GM23338 (cell line): ENCODE measurements around the gene DCAF8L1. TPM values are rescaled to one million over a fixed set of nuclear protein-coding genes. Genes with fewer than 3 reads are reported as not detected.
"Not testable (repeated sequence)": the region's sequence is repeated elsewhere in the genome, so short reads cannot be mapped to it uniquely, and the experiment has no call there.

Source experiments
- ATAC-seq: fragments of 200-7000 bp; cut with Tn5 transposase; 3 replicates; pipeline ENCODE4 v1.9.1; 2020
- DNase-seq: peaks from one replicate; pipeline ENCODE4 v3.0.0-alpha.2; 2015; ENCODE audit warnings: low spot score
- H2AFZ ChIP-seq: fragments of 200-600 bp; sonication (generic); 2 replicates; pipeline ENCODE4 v1.8.0; 2016; ENCODE audit warnings: antibody characterized with exemption, mild to moderate bottlenecking, moderate library complexity
- H3F3A ChIP-seq: fragments of 200-600 bp; sonication (generic); replicated peaks from 2 replicates; pipeline ENCODE4 v1.8.0; 2017; ENCODE audit warnings: antibody characterized with exemption, mixed run types, low read depth
- H3K27ac ChIP-seq: fragments of 200-600 bp; sonication (generic); 2 replicates; pipeline ENCODE4 v1.6.1; 2016; ENCODE audit warnings: low read depth
- H3K27me3 ChIP-seq: fragments of 200-600 bp; sonication (generic); 2 replicates; pipeline ENCODE4 v1.8.0; 2016; ENCODE audit warnings: mild to moderate bottlenecking, mixed run types, moderate library complexity; ENCODE audit not compliant: insufficient read depth
- H3K36me3 ChIP-seq: fragments of 200-600 bp; sonication (generic); 2 replicates; pipeline ENCODE4 v1.8.0; 2016; ENCODE audit warnings: mild to moderate bottlenecking; ENCODE audit not compliant: insufficient read depth
- H3K4me1 ChIP-seq: fragments of 200-600 bp; sonication (generic); 2 replicates; pipeline ENCODE4 v1.8.0; 2016; ENCODE audit warnings: mild to moderate bottlenecking, moderate library complexity; ENCODE audit not compliant: insufficient read depth
- H3K4me2 ChIP-seq: fragments of 200-600 bp; sonication (generic); 2 replicates; pipeline ENCODE4 v1.7.1; 2017; ENCODE audit warnings: mixed run types
- H3K4me3 ChIP-seq: fragments of 200-600 bp; sonication (generic); 2 replicates; pipeline ENCODE4 v1.6.1; 2016; ENCODE audit warnings: mixed run types
- H3K79me2 ChIP-seq: fragments of 200-600 bp; sonication (generic); replicated peaks from 2 replicates; pipeline ENCODE4 v1.8.0; 2017; ENCODE audit warnings: mild to moderate bottlenecking; ENCODE audit not compliant: insufficient read depth
- H3K9me2 ChIP-seq: fragments of 200-600 bp; sonication (generic); 2 replicates; pipeline ENCODE4 v1.8.0; 2017; ENCODE audit not compliant: insufficient read depth
- H4K20me1 ChIP-seq: fragments of 200-600 bp; sonication (generic); replicated peaks from 2 replicates; pipeline ENCODE4 v1.8.0; 2017; ENCODE audit warnings: mild to moderate bottlenecking; ENCODE audit not compliant: insufficient read depth
- H3K27ac Mint-ChIP-seq: 2 replicates; pipeline ENCODE4 v1.8.0; 2020; ENCODE audit warnings: inconsistent platforms, mild to moderate bottlenecking, moderate library complexity, mixed read lengths
- H3K27me3 Mint-ChIP-seq: 3 replicates; pipeline ENCODE4 v1.8.0; 2022; ENCODE audit warnings: low read depth, mild to moderate bottlenecking, moderate library complexity, mixed read lengths, inconsistent platforms; ENCODE audit not compliant: insufficient read depth, poor library complexity
- H3K36me3 Mint-ChIP-seq: 3 replicates; pipeline ENCODE4 v1.8.0; 2021; ENCODE audit warnings: low read depth, mild to moderate bottlenecking, inconsistent platforms, moderate library complexity, mixed read lengths
- H3K4me1 Mint-ChIP-seq: 3 replicates; pipeline ENCODE4 v1.8.0; 2020; ENCODE audit warnings: mild to moderate bottlenecking, inconsistent platforms, mixed read lengths
- H3K4me3 Mint-ChIP-seq: 3 replicates; pipeline ENCODE4 v1.8.0; 2021; ENCODE audit warnings: moderate library complexity, mild to moderate bottlenecking, inconsistent platforms, mixed read lengths
- H3K9me3 Mint-ChIP-seq: 3 replicates; pipeline ENCODE4 v1.8.0; 2020; ENCODE audit warnings: moderate library complexity, mild to moderate bottlenecking, inconsistent platforms, mixed read lengths
- ETS1 ChIP-seq: IDR thresholded peaks from 2 replicates; pipeline ENCODE4 v1.6.1; 2016; ENCODE audit warnings: antibody characterized with exemption
- EZH2 ChIP-seq: fragments of 200-600 bp; sonication (generic); IDR thresholded peaks from one replicate; pipeline ENCODE4 v1.8.0; 2017; ENCODE audit warnings: antibody characterized with exemption, mild to moderate bottlenecking, low read depth; ENCODE audit not compliant: unreplicated experiment
- EZH2phosphoT487 ChIP-seq: fragments of 200-600 bp; sonication (generic); IDR thresholded peaks from one replicate; pipeline ENCODE4 v1.8.1; 2018; ENCODE audit warnings: antibody characterized with exemption; ENCODE audit not compliant: unreplicated experiment
- NANOG ChIP-seq: IDR thresholded peaks from 2 replicates; pipeline ENCODE4 v1.6.1; 2016; ENCODE audit warnings: antibody characterized with exemption, borderline replicate concordance
- POLR2AphosphoS5 ChIP-seq: IDR thresholded peaks from 2 replicates; pipeline ENCODE4 v1.6.1; 2016; ENCODE audit warnings: antibody characterized with exemption, low read depth
- REST ChIP-seq: IDR thresholded peaks from one replicate; pipeline ENCODE4 v1.6.1; 2018; ENCODE audit warnings: antibody characterized with exemption; ENCODE audit not compliant: unreplicated experiment
- STAT1 ChIP-seq: IDR thresholded peaks from one replicate; pipeline ENCODE4 v1.6.1; 2016; ENCODE audit warnings: antibody characterized with exemption; ENCODE audit not compliant: unreplicated experiment
- ZNF331 ChIP-seq: fragments of 250-450 bp; sonication (Bioruptor Pico); IDR thresholded peaks from 2 replicates; pipeline ENCODE4 v1.5.0; 2020; ENCODE audit warnings: low read depth, mild to moderate bottlenecking, moderate library complexity
- polyA plus RNA-seq: library from polyadenylated mRNA; unstranded; fragments of >200 nt; fragmentation: Nextera tagmentation; extraction: Ambion mirVana; gene quantifications from 2 replicates; pipeline ENCODE4 v1.2.1, GENCODE V29; 2016
- total RNA-seq: library from RNA; depleted of rRNA; stranded (reverse); fragments of >200 nt; shearing (Covaris generic); gene quantifications from 2 replicates; pipeline ENCODE4 v1.2.3, GENCODE V29; 2014
- TF ChIP-seq, protein P1 (sequence below), 2 experiments: fragments of 200-600 bp in 1 of 2; sonication (generic) in 1 of 2; conservative IDR thresholded peaks; 2 replicates each; pipeline versions ENCODE4 v1.5.1 to v1.6.1; 2016 to 2017; ENCODE audit warnings: antibody characterized with exemption in 2 of 2, low read depth in 2 of 2, mild to moderate bottlenecking in 2 of 2, moderate library complexity in 1 of 2
- TF ChIP-seq, protein P2 (sequence below): fragments of 250-450 bp; sonication (Bioruptor Pico); IDR thresholded peaks from 2 replicates; pipeline ENCODE4 v1.5.0; 2020; ENCODE audit warnings: mild to moderate bottlenecking, moderate library complexity

DCAF8L1 gene
- total and polyA plus RNA-seq, 2 experiments from 2014 or later, result not detected

DNA sequence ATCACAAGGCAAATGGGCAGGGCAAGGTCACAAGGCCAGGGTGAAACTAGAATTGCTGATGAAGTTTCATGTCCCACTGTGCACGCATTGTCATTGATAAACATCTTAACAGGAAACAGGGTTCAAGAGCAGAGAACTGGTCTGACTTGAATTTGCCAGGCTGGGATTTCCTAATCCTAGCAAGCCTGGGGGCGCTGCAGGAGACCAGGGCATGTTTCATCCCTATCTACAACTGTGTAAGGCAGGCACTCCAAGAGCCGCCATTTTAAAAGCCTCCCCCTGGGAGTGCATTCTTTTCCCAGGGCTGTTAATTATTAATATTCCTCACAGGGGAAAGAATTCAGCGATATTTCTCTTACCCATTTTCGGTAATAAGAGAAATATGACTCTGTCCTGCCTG, 15.9 kb downstream of the DCAF8L1 start:
- not testable (repeated sequence) for DNase-seq, H3K27me3 Mint-ChIP-seq, H2AFZ ChIP-seq, H3K4me1 ChIP-seq, H3K36me3 ChIP-seq, H3K4me1 Mint-ChIP-seq, H4K20me1 ChIP-seq, H3K27ac Mint-ChIP-seq, H3F3A ChIP-seq, H3K79me2 ChIP-seq, H3K4me3 Mint-ChIP-seq, H3K4me3 ChIP-seq, H3K27me3 ChIP-seq, ATAC-seq, H3K27ac ChIP-seq, H3K4me2 ChIP-seq, H3K9me2 ChIP-seq
- H3K9me3 Mint-ChIP-seq, result peaks cover 37% of the 10 kb centered on the region; the same call in 2 of the 3 replicates
- peaks cover 16% of the 10 kb centered on the region; the same call in 2 of the 3 replicates for H3K36me3 Mint-ChIP-seq

- ATAC-seq (no peak), DNase-seq (peak; percentile 4)
- Mint-ChIP-seq H3K36me3 (peaks cover 16% of the 10 kb centered on the region; the same call in 2 of the 3 replicates), H3K27me3 (no peaks in the 10 kb centered on the region), H3K4me3 (no peak overlapping the region), H3K9me3 (peaks cover 40% of the 10 kb centered on the region; the same call in 2 of the 3 replicates), H3K4me1 (no peaks in the 10 kb centered on the region), H3K27ac (no peak overlapping the region)
- H3K4me1 ChIP-seq, result no peaks in the 10 kb centered on the region
- H3K79me2 ChIP-seq, result no peaks in the 10 kb centered on the region
- H2AFZ ChIP-seq, result no peak overlapping the region
- H3K9me2 ChIP-seq, result no peaks in the 10 kb centered on the region
- H3K4me2 ChIP-seq, result no peak overlapping the region
- no peaks in the 10 kb centered on the region for H3F3A ChIP-seq
- no peaks in the 10 kb centered on the region for H3K27me3 ChIP-seq
- no peak overlapping the region for H3K4me3 ChIP-seq
- H3K36me3 ChIP-seq, result no peaks in the 10 kb centered on the region; the same call in 1 of the 2 replicates
- H4K20me1 ChIP-seq, result no peaks in the 10 kb centered on the region
- H3K27ac ChIP-seq, result no peak overlapping the region
- TF ChIP-seq, protein P1, sequence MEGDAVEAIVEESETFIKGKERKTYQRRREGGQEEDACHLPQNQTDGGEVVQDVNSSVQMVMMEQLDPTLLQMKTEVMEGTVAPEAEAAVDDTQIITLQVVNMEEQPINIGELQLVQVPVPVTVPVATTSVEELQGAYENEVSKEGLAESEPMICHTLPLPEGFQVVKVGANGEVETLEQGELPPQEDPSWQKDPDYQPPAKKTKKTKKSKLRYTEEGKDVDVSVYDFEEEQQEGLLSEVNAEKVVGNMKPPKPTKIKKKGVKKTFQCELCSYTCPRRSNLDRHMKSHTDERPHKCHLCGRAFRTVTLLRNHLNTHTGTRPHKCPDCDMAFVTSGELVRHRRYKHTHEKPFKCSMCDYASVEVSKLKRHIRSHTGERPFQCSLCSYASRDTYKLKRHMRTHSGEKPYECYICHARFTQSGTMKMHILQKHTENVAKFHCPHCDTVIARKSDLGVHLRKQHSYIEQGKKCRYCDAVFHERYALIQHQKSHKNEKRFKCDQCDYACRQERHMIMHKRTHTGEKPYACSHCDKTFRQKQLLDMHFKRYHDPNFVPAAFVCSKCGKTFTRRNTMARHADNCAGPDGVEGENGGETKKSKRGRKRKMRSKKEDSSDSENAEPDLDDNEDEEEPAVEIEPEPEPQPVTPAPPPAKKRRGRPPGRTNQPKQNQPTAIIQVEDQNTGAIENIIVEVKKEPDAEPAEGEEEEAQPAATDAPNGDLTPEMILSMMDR (conservative IDR thresholded peaks at IDR 0.05; ENCODE audit: low read depth in 2 of 2), result no peak
- TF ChIP-seq, protein P2, sequence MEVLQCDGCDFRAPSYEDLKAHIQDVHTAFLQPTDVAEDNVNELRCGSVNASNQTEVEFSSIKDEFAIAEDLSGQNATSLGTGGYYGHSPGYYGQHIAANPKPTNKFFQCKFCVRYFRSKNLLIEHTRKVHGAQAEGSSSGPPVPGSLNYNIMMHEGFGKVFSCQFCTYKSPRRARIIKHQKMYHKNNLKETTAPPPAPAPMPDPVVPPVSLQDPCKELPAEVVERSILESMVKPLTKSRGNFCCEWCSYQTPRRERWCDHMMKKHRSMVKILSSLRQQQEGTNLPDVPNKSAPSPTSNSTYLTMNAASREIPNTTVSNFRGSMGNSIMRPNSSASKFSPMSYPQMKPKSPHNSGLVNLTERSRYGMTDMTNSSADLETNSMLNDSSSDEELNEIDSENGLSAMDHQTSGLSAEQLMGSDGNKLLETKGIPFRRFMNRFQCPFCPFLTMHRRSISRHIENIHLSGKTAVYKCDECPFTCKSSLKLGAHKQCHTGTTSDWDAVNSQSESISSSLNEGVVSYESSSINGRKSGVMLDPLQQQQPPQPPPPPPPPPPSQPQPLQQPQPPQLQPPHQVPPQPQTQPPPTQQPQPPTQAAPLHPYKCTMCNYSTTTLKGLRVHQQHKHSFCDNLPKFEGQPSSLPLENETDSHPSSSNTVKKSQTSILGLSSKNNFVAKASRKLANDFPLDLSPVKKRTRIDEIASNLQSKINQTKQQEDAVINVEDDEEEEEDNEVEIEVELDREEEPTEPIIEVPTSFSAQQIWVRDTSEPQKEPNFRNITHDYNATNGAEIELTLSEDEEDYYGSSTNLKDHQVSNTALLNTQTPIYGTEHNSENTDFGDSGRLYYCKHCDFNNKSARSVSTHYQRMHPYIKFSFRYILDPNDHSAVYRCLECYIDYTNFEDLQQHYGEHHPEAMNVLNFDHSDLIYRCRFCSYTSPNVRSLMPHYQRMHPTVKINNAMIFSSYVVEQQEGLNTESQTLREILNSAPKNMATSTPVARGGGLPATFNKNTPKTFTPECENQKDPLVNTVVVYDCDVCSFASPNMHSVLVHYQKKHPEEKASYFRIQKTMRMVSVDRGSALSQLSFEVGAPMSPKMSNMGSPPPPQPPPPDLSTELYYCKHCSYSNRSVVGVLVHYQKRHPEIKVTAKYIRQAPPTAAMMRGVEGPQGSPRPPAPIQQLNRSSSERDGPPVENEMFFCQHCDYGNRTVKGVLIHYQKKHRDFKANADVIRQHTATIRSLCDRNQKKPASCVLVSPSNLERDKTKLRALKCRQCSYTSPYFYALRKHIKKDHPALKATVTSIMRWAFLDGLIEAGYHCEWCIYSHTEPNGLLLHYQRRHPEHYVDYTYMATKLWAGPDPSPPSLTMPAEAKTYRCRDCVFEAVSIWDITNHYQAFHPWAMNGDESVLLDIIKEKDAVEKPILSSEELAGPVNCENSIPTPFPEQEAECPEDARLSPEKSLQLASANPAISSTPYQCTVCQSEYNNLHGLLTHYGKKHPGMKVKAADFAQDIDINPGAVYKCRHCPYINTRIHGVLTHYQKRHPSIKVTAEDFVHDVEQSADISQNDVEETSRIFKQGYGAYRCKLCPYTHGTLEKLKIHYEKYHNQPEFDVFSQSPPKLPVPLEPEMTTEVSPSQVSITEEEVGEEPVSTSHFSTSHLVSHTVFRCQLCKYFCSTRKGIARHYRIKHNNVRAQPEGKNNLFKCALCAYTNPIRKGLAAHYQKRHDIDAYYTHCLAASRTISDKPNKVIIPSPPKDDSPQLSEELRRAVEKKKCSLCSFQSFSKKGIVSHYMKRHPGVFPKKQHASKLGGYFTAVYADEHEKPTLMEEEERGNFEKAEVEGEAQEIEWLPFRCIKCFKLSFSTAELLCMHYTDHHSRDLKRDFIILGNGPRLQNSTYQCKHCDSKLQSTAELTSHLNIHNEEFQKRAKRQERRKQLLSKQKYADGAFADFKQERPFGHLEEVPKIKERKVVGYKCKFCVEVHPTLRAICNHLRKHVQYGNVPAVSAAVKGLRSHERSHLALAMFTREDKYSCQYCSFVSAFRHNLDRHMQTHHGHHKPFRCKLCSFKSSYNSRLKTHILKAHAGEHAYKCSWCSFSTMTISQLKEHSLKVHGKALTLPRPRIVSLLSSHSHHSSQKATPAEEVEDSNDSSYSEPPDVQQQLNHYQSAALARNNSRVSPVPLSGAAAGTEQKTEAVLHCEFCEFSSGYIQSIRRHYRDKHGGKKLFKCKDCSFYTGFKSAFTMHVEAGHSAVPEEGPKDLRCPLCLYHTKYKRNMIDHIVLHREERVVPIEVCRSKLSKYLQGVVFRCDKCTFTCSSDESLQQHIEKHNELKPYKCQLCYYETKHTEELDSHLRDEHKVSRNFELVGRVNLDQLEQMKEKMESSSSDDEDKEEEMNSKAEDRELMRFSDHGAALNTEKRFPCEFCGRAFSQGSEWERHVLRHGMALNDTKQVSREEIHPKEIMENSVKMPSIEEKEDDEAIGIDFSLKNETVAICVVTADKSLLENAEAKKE (CRISPR knock-in tag), result no peak
- TF ChIP-seq EZH2 (no peak), STAT1 (no peak), EZH2phosphoT487 (no peak), ETS1 (no peak), POLR2AphosphoS5 (no peak), NANOG (no peak), ZNF331 (no peak), REST (no peak)
Measured at GRCh38 chrX:27964432-27964831, 16.8 kb downstream of the DCAF8L1 start.
